ENCODE data around the gene PRDM11. TPM values are rescaled to one million over a fixed set of nuclear protein-coding genes. Genes with fewer than 3 reads are reported as not detected.

The PRDM11 gene
- total and polyA plus RNA-seq, 4 donors: 6.1 to 29.6 (median 18.0) TPM

GRCh38 chr11:45267052-45267451, 120.6 kb downstream of the PRDM11 start:
- no peaks in the 10 kb centered on the region for H3K27me3 ChIP-seq (ENCODE audit: control insufficient read depth in 1 of 2, insufficient read depth in 2 of 2, low read length in 1 of 2)

DNA sequence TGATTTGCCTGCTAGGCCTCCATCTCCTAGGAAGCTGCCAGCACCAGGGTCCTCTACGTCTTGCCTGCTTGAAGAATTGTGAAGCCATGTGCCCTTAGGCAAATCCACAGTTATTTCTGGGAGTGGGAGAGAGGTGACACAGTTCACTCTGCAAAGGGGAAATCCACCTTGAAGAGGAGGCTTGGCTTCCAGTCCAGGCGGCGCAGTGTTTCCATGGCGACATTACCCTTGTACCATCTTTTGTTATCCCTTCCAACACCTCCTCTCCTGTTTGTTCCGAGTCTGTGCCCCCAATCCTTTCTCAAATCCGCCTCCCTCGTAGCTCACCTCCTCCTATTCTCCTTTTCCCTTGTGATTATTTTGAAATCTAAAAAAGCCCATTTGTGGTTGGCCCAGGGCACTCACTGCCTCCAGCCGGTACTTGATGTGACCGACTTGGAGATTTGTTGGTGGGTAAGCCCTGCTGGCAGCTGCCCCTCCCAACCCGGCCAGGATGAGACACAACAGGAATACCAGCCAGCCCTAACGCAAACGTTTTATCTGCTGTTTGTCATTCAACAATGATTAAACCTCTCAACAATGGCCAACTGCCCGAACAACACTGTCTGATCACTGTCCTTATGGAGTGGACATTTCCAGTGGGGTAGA, 121.3 kb downstream of the PRDM11 start:
- Histone ChIP-seq H3K27me3 (ENCODE audit: control insufficient read depth in 1 of 2, insufficient read depth in 2 of 2, low read length in 1 of 2) (no peaks in the 10 kb centered on the region), H3K4me3 (ENCODE audit: low read length in 2 of 2) (no peak overlapping the region), H3K36me3 (ENCODE audit: control insufficient read depth in 1 of 2, insufficient read depth in 2 of 2, low read length in 1 of 2) (no peaks in the 10 kb centered on the region), H3K4me1 (ENCODE audit: control insufficient read depth in 1 of 2, insufficient read depth in 2 of 2, low read length in 2 of 2) (no peaks in the 10 kb centered on the region), H3K9me3 (ENCODE audit: control insufficient read depth, low read length) (no peaks in the 10 kb centered on the region), H3K27ac (ENCODE audit: low read depth in 1 of 2, low read length in 2 of 2) (no peak overlapping the region)
- intact Hi-C loops (cut with DNase I): no loop called here
- 72 to 76% methylated on average over 13 of the region's 13 CpGs for WGBS, 2 donors
- ATAC-seq (ENCODE audit: low FRiP score) (no peak), DNase-seq (no peak)

More at GRCh38 chr11:45267052-45267451, 120.6 kb downstream of the PRDM11 start:
- DNase-seq: no peak
- WGBS, 2 donors: 65 to 66% methylated on average over 14 of the region's 14 CpGs
- no peak overlapping the region for H3K4me3 ChIP-seq (ENCODE audit: low read length in 2 of 2)
- ATAC-seq (ENCODE audit: low FRiP score): no peak
- H3K4me1 ChIP-seq (ENCODE audit: control insufficient read depth in 1 of 2, insufficient read depth in 2 of 2, low read length in 2 of 2): no peaks in the 10 kb centered on the region
- no peaks in the 10 kb centered on the region for H3K36me3 ChIP-seq (ENCODE audit: control insufficient read depth in 1 of 2, insufficient read depth in 2 of 2, low read length in 1 of 2)
- no peaks in the 10 kb centered on the region for H3K9me3 ChIP-seq (ENCODE audit: control insufficient read depth, low read length)
- H3K27ac ChIP-seq (ENCODE audit: low read depth in 1 of 2, low read length in 2 of 2): no peak overlapping the region
- intact Hi-C loops (cut with DNase I): no loop called here

- intact Hi-C loops (cut with DNase I): no loop called here
- ATAC-seq (ENCODE audit: low FRiP score): no peak
- Histone ChIP-seq H3K9me3 (ENCODE audit: control insufficient read depth, low read length) (no peaks in the 10 kb centered on the region), H3K27ac (ENCODE audit: low read depth in 1 of 2, low read length in 2 of 2) (no peak overlapping the region), H3K4me3 (ENCODE audit: low read length in 2 of 2) (no peak overlapping the region), H3K4me1 (ENCODE audit: control insufficient read depth in 1 of 2, insufficient read depth in 2 of 2, low read length in 2 of 2) (no peaks in the 10 kb centered on the region), H3K36me3 (ENCODE audit: control insufficient read depth in 1 of 2, insufficient read depth in 2 of 2, low read length in 1 of 2) (no peaks in the 10 kb centered on the region), H3K27me3 (ENCODE audit: control insufficient read depth in 1 of 2, insufficient read depth in 2 of 2, low read length in 1 of 2) (no peaks in the 10 kb centered on the region)
- no peak for DNase-seq
Measured at GRCh38 chr11:45269678-45270077, 123.2 kb downstream of the PRDM11 start.

GRCh38 chr11:45270946-45271716, 124.7 kb downstream of the PRDM11 start:
- no peak for ATAC-seq (ENCODE audit: low FRiP score)
- Histone ChIP-seq H3K27ac (ENCODE audit: low read depth in 1 of 2, low read length in 2 of 2) (no peak overlapping the region), H3K4me1 (ENCODE audit: control insufficient read depth in 1 of 2, insufficient read depth in 2 of 2, low read length in 2 of 2) (no peaks in the 10 kb centered on the region), H3K27me3 (ENCODE audit: control insufficient read depth in 1 of 2, insufficient read depth in 2 of 2, low read length in 1 of 2) (no peaks in the 10 kb centered on the region), H3K9me3 (ENCODE audit: control insufficient read depth, low read length) (no peaks in the 10 kb centered on the region), H3K36me3 (ENCODE audit: control insufficient read depth in 1 of 2, insufficient read depth in 2 of 2, low read length in 1 of 2) (no peaks in the 10 kb centered on the region), H3K4me3 (ENCODE audit: low read length in 2 of 2) (no peak overlapping the region)
- no peak for DNase-seq
- 66 to 73% methylated on average over 4 of the region's 4 CpGs for WGBS, 2 donors
- intact Hi-C loops (cut with DNase I): no loop called here

DNA sequence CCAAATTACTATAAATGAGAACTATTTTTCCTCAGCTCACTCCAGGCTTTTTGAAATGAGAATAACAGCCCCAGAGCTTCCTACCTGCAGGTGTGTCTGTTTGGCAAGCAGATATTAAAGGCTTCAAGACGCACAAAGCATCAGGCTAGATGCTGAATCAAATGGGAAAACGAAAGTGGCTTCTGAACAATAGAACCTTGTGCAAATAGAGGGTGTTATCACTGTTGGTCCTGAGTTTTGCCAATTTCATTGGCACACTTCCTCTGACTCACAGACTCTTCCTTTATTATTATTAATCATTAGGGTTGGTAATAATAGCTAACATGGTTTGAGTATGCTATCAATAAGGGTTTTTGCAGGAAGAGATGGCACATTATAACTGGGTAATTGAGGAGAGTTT, 126.3 kb downstream of the PRDM11 start:
- Histone ChIP-seq H3K27me3 (ENCODE audit: control insufficient read depth in 1 of 2, insufficient read depth in 2 of 2, low read length in 1 of 2) (no peaks in the 10 kb centered on the region), H3K4me3 (ENCODE audit: low read length in 2 of 2) (no peak overlapping the region), H3K4me1 (ENCODE audit: control insufficient read depth in 1 of 2, insufficient read depth in 2 of 2, low read length in 2 of 2) (no peaks in the 10 kb centered on the region), H3K36me3 (ENCODE audit: control insufficient read depth in 1 of 2, insufficient read depth in 2 of 2, low read length in 1 of 2) (no peaks in the 10 kb centered on the region), H3K27ac (ENCODE audit: low read depth in 1 of 2, low read length in 2 of 2) (no peak overlapping the region), H3K9me3 (ENCODE audit: control insufficient read depth, low read length) (no peaks in the 10 kb centered on the region)
- ATAC-seq (ENCODE audit: low FRiP score): no peak
- intact Hi-C loops (cut with DNase I): no loop called here
- DNase-seq: no peak
- 76 to 81% methylated on average over 2 of the region's 2 CpGs for WGBS, 2 donors

GRCh38 chr11:45273509-45273908, 127.1 kb downstream of the PRDM11 start:
- H3K27me3 ChIP-seq (ENCODE audit: control insufficient read depth in 1 of 2, insufficient read depth in 2 of 2, low read length in 1 of 2): no peaks in the 10 kb centered on the region
- H3K27ac ChIP-seq (ENCODE audit: low read depth in 1 of 2, low read length in 2 of 2): no peak overlapping the region
- no peak for ATAC-seq (ENCODE audit: low FRiP score)
- DNase-seq: no peak
- no peaks in the 10 kb centered on the region for H3K9me3 ChIP-seq (ENCODE audit: control insufficient read depth, low read length)
- H3K4me3 ChIP-seq (ENCODE audit: low read length in 2 of 2): no peak overlapping the region
- H3K4me1 ChIP-seq (ENCODE audit: control insufficient read depth in 1 of 2, insufficient read depth in 2 of 2, low read length in 2 of 2): no peaks in the 10 kb centered on the region
- whole genome bisulfite sequencing, 2 donors: 74 to 81% methylated on average over 6 of the region's 6 CpGs
- H3K36me3 ChIP-seq (ENCODE audit: control insufficient read depth in 1 of 2, insufficient read depth in 2 of 2, low read length in 1 of 2): no peaks in the 10 kb centered on the region
- intact Hi-C loops (cut with DNase I): no loop called here

DNA sequence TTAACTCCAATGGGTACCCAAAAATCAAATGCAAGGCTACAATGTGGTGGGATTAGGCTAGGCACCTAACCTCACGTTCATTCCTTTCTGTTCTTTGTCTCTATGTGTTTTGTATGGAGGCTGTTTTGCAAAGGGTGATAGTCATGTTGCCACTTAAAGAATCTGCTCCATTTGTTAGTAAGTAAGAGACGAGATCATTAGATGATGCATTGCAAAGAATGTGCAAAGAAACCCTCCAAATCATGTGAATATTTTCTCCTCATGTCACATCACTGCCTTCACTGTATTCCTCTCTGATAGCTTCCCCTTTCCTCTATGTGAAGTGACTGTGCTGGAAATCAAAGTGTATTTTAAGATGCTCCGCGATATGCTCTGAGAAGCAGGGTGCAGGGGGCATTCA, 127.8 kb downstream of the PRDM11 start:
- no peaks in the 10 kb centered on the region for H3K4me1 ChIP-seq (ENCODE audit: control insufficient read depth in 1 of 2, insufficient read depth in 2 of 2, low read length in 2 of 2)
- 69 to 81% methylated on average over 4 of the region's 4 CpGs for WGBS, 2 donors
- H3K27me3 ChIP-seq (ENCODE audit: control insufficient read depth in 1 of 2, insufficient read depth in 2 of 2, low read length in 1 of 2): no peaks in the 10 kb centered on the region
- no peak for DNase-seq
- no peaks in the 10 kb centered on the region for H3K9me3 ChIP-seq (ENCODE audit: control insufficient read depth, low read length)
- intact Hi-C loops (cut with DNase I): no loop called here
- H3K36me3 ChIP-seq (ENCODE audit: control insufficient read depth in 1 of 2, insufficient read depth in 2 of 2, low read length in 1 of 2): no peaks in the 10 kb centered on the region
- H3K27ac ChIP-seq (ENCODE audit: low read depth in 1 of 2, low read length in 2 of 2): no peak overlapping the region
- ATAC-seq (ENCODE audit: low FRiP score): no peak
- H3K4me3 ChIP-seq (ENCODE audit: low read length in 2 of 2): no peak overlapping the region

DNA sequence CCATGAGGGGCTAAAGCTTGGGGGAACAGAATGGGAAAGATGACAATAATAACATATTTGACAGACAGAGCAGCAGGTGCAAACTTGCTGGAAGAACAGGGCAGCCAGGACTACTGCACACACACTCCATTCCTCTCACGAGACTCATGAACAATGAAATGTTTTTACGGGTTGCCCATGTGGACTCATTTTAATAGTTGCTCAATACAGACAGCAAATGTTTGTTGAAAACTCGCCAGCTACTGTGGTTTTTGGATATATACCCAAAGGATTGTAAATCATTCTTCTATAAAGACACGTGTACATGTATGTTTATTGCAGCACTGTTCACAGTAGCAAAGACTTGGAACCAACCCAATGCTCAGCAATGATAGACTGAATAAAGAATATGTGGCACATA, 129.4 kb downstream of the PRDM11 start:
- ATAC-seq (ENCODE audit: low FRiP score): no peak
- intact Hi-C loops (cut with DNase I): no loop called here
- Histone ChIP-seq H3K4me3 (ENCODE audit: low read length in 2 of 2) (no peak overlapping the region), H3K36me3 (ENCODE audit: control insufficient read depth in 1 of 2, insufficient read depth in 2 of 2, low read length in 1 of 2) (no peaks in the 10 kb centered on the region), H3K9me3 (ENCODE audit: control insufficient read depth, low read length) (no peaks in the 10 kb centered on the region), H3K27me3 (ENCODE audit: control insufficient read depth in 1 of 2, insufficient read depth in 2 of 2, low read length in 1 of 2) (no peaks in the 10 kb centered on the region), H3K27ac (ENCODE audit: low read depth in 1 of 2, low read length in 2 of 2) (no peak overlapping the region), H3K4me1 (ENCODE audit: control insufficient read depth in 1 of 2, insufficient read depth in 2 of 2, low read length in 2 of 2) (no peaks in the 10 kb centered on the region)
- no peak for DNase-seq
- 63 to 74% methylated on average over 4 of the region's 4 CpGs for WGBS, 2 donors

GRCh38 chr11:45278714-45279113, 132.3 kb downstream of the PRDM11 start:
- no peaks in the 10 kb centered on the region for H3K4me1 ChIP-seq (ENCODE audit: control insufficient read depth in 1 of 2, insufficient read depth in 2 of 2, low read length in 2 of 2)
- no peak overlapping the region for H3K4me3 ChIP-seq (ENCODE audit: low read length in 2 of 2)
- no peaks in the 10 kb centered on the region for H3K27me3 ChIP-seq (ENCODE audit: control insufficient read depth in 1 of 2, insufficient read depth in 2 of 2, low read length in 1 of 2)
- 93 to 95% methylated on average over 4 of the region's 4 CpGs for WGBS, 2 donors
- H3K9me3 ChIP-seq (ENCODE audit: control insufficient read depth, low read length): no peaks in the 10 kb centered on the region
- intact Hi-C loops (cut with DNase I): no loop called here
- no peaks in the 10 kb centered on the region for H3K36me3 ChIP-seq (ENCODE audit: control insufficient read depth in 1 of 2, insufficient read depth in 2 of 2, low read length in 1 of 2)
- DNase-seq (no peak), ATAC-seq (ENCODE audit: low FRiP score) (no peak)
- no peak overlapping the region for H3K27ac ChIP-seq (ENCODE audit: low read depth in 1 of 2, low read length in 2 of 2)

Data from aorta (tissue), 5 donors.